IPS DF 6.9 (cell line): ENCODE results near the gene GABRB3.
A peak's percentile ranks its signal among the peaks of the same experiment; 100 is the strongest.
"Not testable (repeated sequence)": the region's sequence is repeated elsewhere in the genome, so short reads cannot be mapped to it uniquely, and the experiment has no call there.

Source experiments
- DNase-seq: peaks from one replicate; pipeline ENCODE4 v3.0.0-alpha.2; 2013; ENCODE audit warnings: low read depth, low spot score
- H3K27ac ChIP-seq: one replicate; pipeline ENCODE4 v1.5.1; 2013; ENCODE audit warnings: low read length, control low read depth
- H3K27me3 ChIP-seq: 2 replicates; pipeline ENCODE4 v1.6.1; 2013; ENCODE audit warnings: mild to moderate bottlenecking, low read length; ENCODE audit not compliant: control insufficient read depth, insufficient read depth
- H3K36me3 ChIP-seq: 2 replicates; pipeline ENCODE4 v1.6.1; 2013; ENCODE audit warnings: low read length; ENCODE audit not compliant: control insufficient read depth, insufficient read depth
- H3K4me1 ChIP-seq: 2 replicates; pipeline ENCODE4 v1.6.1; 2013; ENCODE audit warnings: low read length; ENCODE audit not compliant: control insufficient read depth, insufficient read depth
- H3K4me3 ChIP-seq: 2 replicates; pipeline ENCODE4 v1.5.1; 2013; ENCODE audit warnings: mild to moderate bottlenecking, low read length
- H3K9me3 ChIP-seq: 2 replicates; pipeline ENCODE4 v1.6.1; 2013; ENCODE audit warnings: low read length, inconsistent platforms; ENCODE audit not compliant: control insufficient read depth, insufficient read depth
- WGBS: extraction: QIAGEN DNeasy Blood & Tissue Kit; methylation state at CpG from one replicate; pipeline ENCODE4 v1.1.7; 2013; ENCODE audit warnings: mixed read lengths, missing lambda C conversion rate; ENCODE audit not compliant: insufficient read length, insufficient coverage; 5-methylcytosine and 5-hydroxymethylcytosine counted together

Gene GABRB3

GRCh38 chr15:26738996-26739395, 33.9 kb downstream of the GABRB3 start:
- Histone ChIP-seq H3K27ac (no peak overlapping the region), H3K27me3 (no peaks in the 10 kb centered on the region), H3K9me3 (no peaks in the 10 kb centered on the region), H3K36me3 (no peaks in the 10 kb centered on the region), H3K4me1 (peaks cover 2% of the 10 kb centered on the region), H3K4me3 (no peak overlapping the region)
- DNase-seq, result no peak
- no CpG with 5 or more reads among the region's 9 CpGs for WGBS

- Histone ChIP-seq H3K27me3 (no peaks in the 10 kb centered on the region), H3K36me3 (no peaks in the 10 kb centered on the region), H3K4me3 (no peak overlapping the region), H3K27ac (no peak overlapping the region), H3K9me3 (no peaks in the 10 kb centered on the region), H3K4me1 (peaks cover 2% of the 10 kb centered on the region)
- no CpG with 5 or more reads among the region's 11 CpGs for WGBS
- DNase-seq, result no peak
Observed at GRCh38 chr15:26736502-26737248, 36.2 kb downstream of the GABRB3 start.

- H3K36me3 ChIP-seq, result no peaks in the 10 kb centered on the region
- no peak overlapping the region for H3K4me3 ChIP-seq
- no peaks in the 10 kb centered on the region; the same call in 1 of the 2 replicates for H3K4me1 ChIP-seq
- no peaks in the 10 kb centered on the region for H3K9me3 ChIP-seq
- no peaks in the 10 kb centered on the region for H3K27me3 ChIP-seq
- no CpG with 5 or more reads among the region's 5 CpGs for WGBS
- no peak for DNase-seq
- no peak overlapping the region for H3K27ac ChIP-seq
Observed at GRCh38 chr15:26731965-26732364, 40.9 kb downstream of the GABRB3 start.

- no peaks in the 10 kb centered on the region; the same call in none of the 2 replicates for H3K4me1 ChIP-seq
- H3K27me3 ChIP-seq, result no peaks in the 10 kb centered on the region
- H3K4me3 ChIP-seq, result no peak overlapping the region
- H3K9me3 ChIP-seq, result no peaks in the 10 kb centered on the region
- H3K36me3 ChIP-seq, result no peaks in the 10 kb centered on the region
- no peak overlapping the region for H3K27ac ChIP-seq
- no peak for DNase-seq
Observed at GRCh38 chr15:26729581-26729980, 43.3 kb downstream of the GABRB3 start.

- H3K4me1 ChIP-seq, result peaks cover 3% of the 10 kb centered on the region
- H3K27me3 ChIP-seq, result no peaks in the 10 kb centered on the region
- no peaks in the 10 kb centered on the region for H3K9me3 ChIP-seq
- no peaks in the 10 kb centered on the region for H3K36me3 ChIP-seq
- no peak overlapping the region for H3K27ac ChIP-seq
- no peak for DNase-seq
- WGBS, result no CpG with 5 or more reads among the region's 5 CpGs
- H3K4me3 ChIP-seq, result no peak overlapping the region
Observed at GRCh38 chr15:26729030-26729429, 43.8 kb downstream of the GABRB3 start.

DNA sequence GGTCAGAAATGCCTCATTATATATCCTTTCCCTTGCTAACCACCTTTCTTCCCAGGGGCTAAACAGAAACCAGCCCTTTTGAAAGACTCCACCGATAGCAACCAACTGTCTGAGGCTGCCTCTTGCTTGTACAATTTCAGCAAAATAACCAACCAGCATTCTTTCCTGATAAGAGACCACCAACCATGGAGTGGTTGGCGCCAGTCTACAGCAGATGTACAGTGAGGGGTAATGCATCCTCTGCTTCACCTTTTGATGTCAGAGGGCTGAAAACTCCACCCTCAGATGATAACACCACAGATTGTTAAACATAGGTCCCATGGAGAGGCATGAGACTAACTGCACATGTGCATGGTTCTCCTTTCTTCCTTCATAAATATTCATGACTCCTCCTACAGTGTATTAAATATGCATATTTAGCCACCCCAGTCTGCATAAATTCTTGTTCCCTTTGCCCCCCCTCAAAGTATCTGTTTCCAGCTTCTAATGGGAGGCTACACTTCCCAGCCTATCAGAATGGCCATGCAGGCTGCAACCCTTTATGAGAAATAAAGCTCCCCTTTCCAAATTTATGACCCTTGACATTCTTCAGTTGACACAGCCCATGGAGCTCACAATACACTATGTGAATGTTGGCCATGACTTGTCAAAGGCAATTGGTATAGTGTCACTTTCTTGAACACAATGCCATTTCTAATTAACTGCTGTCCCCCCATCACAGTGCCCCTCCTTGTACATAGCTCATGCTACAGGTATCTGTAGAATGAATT, 48.3 kb downstream of the GABRB3 start:
- no CpG with 5 or more reads among the region's 2 CpGs for WGBS

DNA sequence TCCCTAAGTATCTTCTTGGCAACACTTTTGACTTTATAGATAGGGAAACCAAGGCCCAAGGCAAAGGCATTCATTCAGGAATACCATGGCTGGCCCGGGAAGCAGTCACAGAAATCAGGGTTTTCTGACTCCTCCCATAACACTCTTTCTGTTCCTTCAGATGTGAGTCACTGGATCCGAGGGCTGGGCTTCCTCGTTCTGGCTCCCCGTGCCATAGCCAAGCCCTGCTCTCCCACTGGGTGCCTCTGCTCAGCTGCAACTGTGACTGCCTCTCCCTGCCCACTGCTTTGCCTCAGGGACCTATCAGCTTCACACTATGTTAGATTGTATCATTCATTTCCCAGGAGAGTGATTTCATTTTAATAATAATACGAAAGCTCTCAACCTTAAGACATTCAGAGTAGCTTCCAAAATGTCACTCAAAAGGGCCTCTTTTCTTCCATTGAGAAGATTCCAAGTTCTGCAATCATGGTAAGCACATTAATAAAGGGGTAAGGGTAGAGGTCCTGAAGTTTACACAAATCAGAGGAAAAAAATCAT, 50.2 kb downstream of the GABRB3 start:
- WGBS, result no CpG with 5 or more reads among the region's 5 CpGs
- no peaks in the 10 kb centered on the region for H3K27me3 ChIP-seq
- H3K4me1 ChIP-seq, result peaks cover 11% of the 10 kb centered on the region
- no peak for DNase-seq
- no peaks in the 10 kb centered on the region for H3K36me3 ChIP-seq
- no peak overlapping the region for H3K4me3 ChIP-seq
- H3K27ac ChIP-seq, result no peak overlapping the region
- H3K9me3 ChIP-seq, result no peaks in the 10 kb centered on the region

More for the DNA sequence above, 48.3 kb downstream of the GABRB3 start:
- Histone ChIP-seq H3K9me3 (no peaks in the 10 kb centered on the region), H3K36me3 (no peaks in the 10 kb centered on the region), H3K27me3 (no peaks in the 10 kb centered on the region), H3K27ac (no peak overlapping the region), H3K4me1 (peaks cover 5% of the 10 kb centered on the region), H3K4me3 (no peak overlapping the region)
- no peak for DNase-seq

DNA sequence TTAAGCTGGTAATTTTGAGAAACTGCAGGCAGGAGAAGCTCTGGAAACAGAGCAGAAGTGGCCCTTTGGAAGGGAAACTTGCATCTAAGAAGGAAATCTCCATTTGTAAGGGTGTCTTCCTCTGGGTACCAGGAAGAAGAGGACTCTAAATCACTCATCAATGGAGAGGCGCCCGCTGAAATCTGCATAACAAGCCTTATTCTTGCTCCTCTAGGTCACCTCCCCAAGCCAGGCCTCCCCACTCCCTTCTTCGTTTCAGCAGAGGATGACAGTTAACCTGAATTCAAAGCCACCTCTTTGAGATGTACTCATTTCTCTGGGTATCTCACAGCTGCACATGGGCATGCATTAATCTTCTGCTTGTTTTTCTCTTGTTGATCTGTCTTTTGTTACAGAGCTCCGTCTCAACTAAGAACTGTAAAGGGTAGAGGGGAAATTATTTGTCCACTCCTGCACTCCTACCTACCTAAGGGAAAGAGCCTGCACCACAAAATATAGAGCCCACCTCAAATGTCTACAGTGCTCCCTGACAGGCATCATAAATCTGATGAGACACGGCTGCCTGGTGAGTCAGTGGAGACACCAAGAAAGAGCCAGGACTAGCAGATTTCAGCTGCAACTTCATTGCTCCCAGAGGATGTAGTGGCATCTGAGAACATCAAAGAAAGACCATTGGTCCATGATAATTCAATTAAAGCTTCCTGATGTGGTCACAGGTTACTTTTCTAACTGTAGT, 51.5 kb downstream of the GABRB3 start:
- H3K36me3 ChIP-seq, result no peaks in the 10 kb centered on the region
- no peak overlapping the region for H3K27ac ChIP-seq
- DNase-seq, result peak; percentile 52
- no CpG with 5 or more reads among the region's 5 CpGs for WGBS
- H3K27me3 ChIP-seq, result no peaks in the 10 kb centered on the region
- H3K4me1 ChIP-seq, result peaks cover 11% of the 10 kb centered on the region
- no peaks in the 10 kb centered on the region for H3K9me3 ChIP-seq
- H3K4me3 ChIP-seq, result no peak overlapping the region

DNA sequence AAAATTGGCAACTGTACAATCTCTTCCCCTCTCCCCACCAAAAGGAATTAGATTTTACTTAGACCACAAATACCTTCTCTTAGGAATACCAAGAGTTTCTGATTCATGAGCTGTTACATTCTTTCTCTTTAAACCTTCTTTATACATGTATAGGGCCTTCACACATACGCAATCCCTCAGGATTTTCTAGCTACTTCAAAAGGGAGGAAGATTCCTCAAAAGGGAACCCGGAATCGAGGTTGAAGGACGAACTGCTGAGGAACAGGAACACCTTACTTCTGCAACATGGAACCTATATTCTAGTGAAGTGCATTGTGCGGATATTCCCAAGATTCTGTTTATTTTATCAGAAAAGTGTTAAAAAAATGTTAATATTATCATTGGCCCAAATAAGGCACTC, 52.3 kb downstream of the GABRB3 start:
- no peak for DNase-seq
- no peaks in the 10 kb centered on the region for H3K27me3 ChIP-seq
- no CpG with 5 or more reads among the region's 5 CpGs for WGBS
- H3K4me3 ChIP-seq, result no peak overlapping the region
- no peak overlapping the region for H3K27ac ChIP-seq
- no peaks in the 10 kb centered on the region for H3K9me3 ChIP-seq
- no peaks in the 10 kb centered on the region for H3K36me3 ChIP-seq
- peaks cover 11% of the 10 kb centered on the region for H3K4me1 ChIP-seq

GRCh38 chr15:26719866-26720265, 53.0 kb downstream of the GABRB3 start:
- H3K36me3 ChIP-seq, H3K27ac ChIP-seq, H3K9me3 ChIP-seq, H3K27me3 ChIP-seq, H3K4me3 ChIP-seq, DNase-seq: not testable (repeated sequence)
- no CpG with 5 or more reads among the region's 5 CpGs for WGBS
- peaks cover 11% of the 10 kb centered on the region for H3K4me1 ChIP-seq
